B cell (primary cell): ENCODE results near the gene PFDN6. TPM values are rescaled to one million over a fixed set of nuclear protein-coding genes. Genes with fewer than 3 reads are reported as not detected.
A peak's percentile ranks its signal among the peaks of the same experiment; 100 is the strongest.

Experiments
- ATAC-seq: fragments of 200-7000 bp; cut with Tn5 transposase; one replicate; pipeline ENCODE4 v1.10.0; 2021; ENCODE audit warnings: low read depth, mild to moderate bottlenecking, moderate number of reproducible peaks, moderate library complexity
- CTCF ChIA-PET: fragments of 350-600 bp; sonication (Branson Sonifier 250); formaldehyde crosslinking; loops from one replicate; lab custom pipeline; 2021; ENCODE audit warnings: antibody characterized with exemption, inconsistent platforms; lab: Charles Lee
- POLR2A ChIA-PET: fragments of 350-600 bp; sonication (Branson Sonifier 250); formaldehyde crosslinking; loops from one replicate; lab custom pipeline; 2021; ENCODE audit warnings: antibody characterized with exemption; lab: Charles Lee
- DNase-seq: peaks from one replicate; pipeline ENCODE4 v3.0.0; 2013
- H2AFZ ChIP-seq: 2 replicates; pipeline ENCODE4 v1.6.1; 2012; ENCODE audit warnings: mild to moderate bottlenecking, low read depth, low read length; ENCODE audit not compliant: insufficient read depth, poor library complexity, severe bottlenecking
- H3K27ac ChIP-seq, 2 donors: 1 replicate in 1 of 2; 2 replicates in 1 of 2; pipeline ENCODE4 v1.5.1; 2012 to 2013; ENCODE audit warnings: low read length in 2 of 2, mild to moderate bottlenecking in 2 of 2, moderate library complexity in 1 of 2
- H3K27me3 ChIP-seq, 4 experiments: fragments of 200-600 bp in 1 of 4; sonication (generic) in 1 of 4; replicated peaks in 1 of 4; 1 replicate in 2 of 4; 2 replicates in 2 of 4; pipeline versions ENCODE4 v1.6.1 to v1.7.0; 2013 to 2016; ENCODE audit warnings: low read length in 3 of 4, mild to moderate bottlenecking in 2 of 4, mixed read lengths in 1 of 4, moderate library complexity in 1 of 4; ENCODE audit not compliant: insufficient read depth in 4 of 4, control insufficient read depth in 3 of 4; ENCODE audit errors: control extremely low read depth in 1 of 4
- H3K36me3 ChIP-seq, 2 experiments: replicated peaks in 1 of 2; 1 replicate in 1 of 2; 2 replicates in 1 of 2; pipeline versions ENCODE4 v1.6.1 to v1.7.1; 2013; ENCODE audit warnings: low read length in 1 of 2; ENCODE audit not compliant: insufficient read depth in 2 of 2, control insufficient read depth in 1 of 2; ENCODE audit errors: control extremely low read depth in 1 of 2, extremely low read depth in 1 of 2
- H3K4me1 ChIP-seq, 2 donors: fragments of 200-600 bp in 1 of 2; sonication (generic) in 1 of 2; 1 replicate in 1 of 2; 2 replicates in 1 of 2; pipeline versions ENCODE4 v1.5.1 to v1.6.1; 2013 to 2017; ENCODE audit warnings: low read length in 2 of 2; ENCODE audit not compliant: control insufficient read depth in 2 of 2, insufficient read depth in 2 of 2
- H3K4me2 ChIP-seq: replicated peaks from 2 replicates; pipeline ENCODE3; 2012; ENCODE audit warnings: mild to moderate bottlenecking, low read depth, low read length; ENCODE audit not compliant: poor library complexity, severe bottlenecking
- H3K4me3 ChIP-seq, 5 experiments: fragments of 200-600 bp in 1 of 5; sonication (generic) in 1 of 5; 1 replicate in 3 of 5; 2 replicates in 2 of 5; pipeline versions ENCODE4 v1.5.1 to v1.7.0; 2011 to 2016; ENCODE audit warnings: low read length in 4 of 5, mild to moderate bottlenecking in 4 of 5, low read depth in 2 of 5, control low read depth in 1 of 5, moderate library complexity in 1 of 5; ENCODE audit not compliant: insufficient read depth in 1 of 5; ENCODE audit errors: control extremely low read depth in 1 of 5, extremely low read depth in 1 of 5
- H3K79me2 ChIP-seq: fragments of 200-600 bp; sonication (generic); one replicate; pipeline ENCODE4 v1.6.0; 2016; ENCODE audit warnings: low read length; ENCODE audit not compliant: control insufficient read depth, insufficient read depth
- H3K9ac ChIP-seq: fragments of 200-600 bp; sonication (generic); 2 replicates; pipeline ENCODE4 v1.6.1; 2017; ENCODE audit warnings: mild to moderate bottlenecking, low read length, moderate library complexity
- H3K9me3 ChIP-seq, 3 donors: one replicate each; pipeline versions ENCODE4 v1.6.1 to v1.7.1; 2013; ENCODE audit warnings: low read length in 2 of 3; ENCODE audit not compliant: control insufficient read depth in 2 of 3, insufficient read depth in 1 of 3; ENCODE audit errors: control extremely low read depth in 1 of 3
- H4K20me1 ChIP-seq: 2 replicates; pipeline ENCODE4 v1.6.0; 2012; ENCODE audit warnings: mild to moderate bottlenecking, low read length; ENCODE audit not compliant: insufficient read depth, control insufficient read depth, poor library complexity, severe bottlenecking
- H3K27ac Mint-ChIP-seq: one replicate; pipeline ENCODE4 v1.8.0; 2021; ENCODE audit warnings: mixed read lengths
- H3K27me3 Mint-ChIP-seq: one replicate; pipeline ENCODE4 v1.8.0; 2021; ENCODE audit warnings: mixed read lengths
- H3K4me1 Mint-ChIP-seq: one replicate; pipeline ENCODE4 v1.8.0; 2021; ENCODE audit warnings: mixed read lengths
- H3K4me3 Mint-ChIP-seq: one replicate; pipeline ENCODE4 v1.8.0; 2021; ENCODE audit warnings: mixed read lengths
- H3K9me3 Mint-ChIP-seq: one replicate; pipeline ENCODE4 v1.8.0; 2022; ENCODE audit warnings: mixed read lengths; ENCODE audit not compliant: insufficient read depth
- CTCF ChIP-seq: fragments of 200-600 bp; IDR thresholded peaks from one replicate; pipeline ENCODE4 v1.8.0; 2022; ENCODE audit warnings: antibody characterized with exemption, mild to moderate bottlenecking
- EZH2 ChIP-seq: IDR thresholded peaks from 2 replicates; pipeline ENCODE4 v1.6.1; 2012; ENCODE audit warnings: borderline replicate concordance, low read depth, mild to moderate bottlenecking, moderate library complexity, low read length; ENCODE audit not compliant: insufficient read depth, poor library complexity, severe bottlenecking
- WGBS: methylation state at CpG from one replicate; pipeline ENCODE4 v1.1.5; 2013; ENCODE audit warnings: missing lambda C conversion rate; ENCODE audit not compliant: insufficient coverage; 5-methylcytosine and 5-hydroxymethylcytosine counted together
- intact Hi-C: fragments of 100-400 bp; cut with micrococcal nuclease; formaldehyde crosslinking; loops from one replicate; pipeline ENCODE4 v1.10.0; 2022
- polyA plus RNA-seq: library from polyadenylated mRNA; depleted of rRNA; stranded (reverse); fragments of >200 nt; gene quantifications from 2 replicates; pipeline ENCODE4 v1.2.3, GENCODE V29; 2012
- total RNA-seq, 2 donors: library from RNA; stranded (reverse); fragments of 120-200 nt in 1 of 2; gene quantifications; 1 replicate in 1 of 2; 2 replicates in 1 of 2; pipeline versions ENCODE4 v1.2.3 to v1.2.4, GENCODE V29; 2013 to 2022

The PFDN6 gene
- total and polyA plus RNA-seq, 2 donors (not counting 1 experiment from before 2014, with no cell fraction given) = 33.2 to 51.1 TPM

- ATAC-seq = peak; percentile 1
- no peak for DNase-seq
- Histone ChIP-seq H3K4me2 (peak overlapping the region; percentile 99), H3K4me3 (peak overlapping the region; percentile 74 to 100 (median 97)), H3K9ac (peak overlapping the region; percentile 100), H3K27ac (peak overlapping the region; percentile 97 to 100), H3K27me3 (no peaks in the 10 kb centered on the region), H3K79me2 (peaks cover 90% of the 10 kb centered on the region), H2AFZ (peak overlapping the region; percentile 41), H3K36me3 (peaks cover 0 to 45% of the 10 kb centered on the region in 2 experiments), H3K4me1 (peaks cover 46 to 62% of the 10 kb centered on the region in 2 donors), H3K9me3 (no peaks in the 10 kb centered on the region), H4K20me1 (peaks cover 45% of the 10 kb centered on the region)
- H3K4me3 Mint-ChIP-seq = peak overlapping the region; percentile 100
- H3K9me3 Mint-ChIP-seq = no peaks in the 10 kb centered on the region
- 0% methylated on average over 27 of the region's 33 CpGs for WGBS
- H3K27ac Mint-ChIP-seq = peak overlapping the region; percentile 98
- intact Hi-C loops = loop anchor here (5.0 kb wide), 1 partner anchor 114 kb away; no protein-coding TSS in a partner anchor
- peaks cover 67% of the 10 kb centered on the region for H3K4me1 Mint-ChIP-seq
- CTCF ChIA-PET = interaction anchor here (0.8 to 5.7 kb wide), 9 partner anchors 9 to 475 kb away, joined by 3 to 54 read pairs (median 7); partner anchors contain the start of genes B3GALT4, RGL2 and TAP2
- no peaks in the 10 kb centered on the region for H3K27me3 Mint-ChIP-seq
- POLR2A ChIA-PET = interaction anchor here (0.6 to 4.2 kb wide), 13 partner anchors 13 to 899 kb away, joined by 3 to 40 read pairs (median 4); partner anchors contain the start of genes B3GALT4, CUTA, PFDN6 and RGL2
- TF ChIP-seq CTCF (no peak), EZH2 (no peak)
Observed at GRCh38 chr6:33313105-33313708, 23.8 kb downstream of the PFDN6 start.
